Osteoblast (primary cell): ENCODE results near the gene IL1RAPL1. TPM values are rescaled to one million over a fixed set of nuclear protein-coding genes. Genes with fewer than 3 reads are reported as not detected.

Experiments
- DNase-seq: peaks from one replicate; pipeline ENCODE4 v3.0.0; 2011; ENCODE audit warnings: low spot score, mixed read lengths; ENCODE audit not compliant: insufficient read length; ENCODE audit errors: missing footprints
- H2AFZ ChIP-seq: 2 replicates; pipeline ENCODE4 v1.6.0; 2011; ENCODE audit warnings: mild to moderate bottlenecking, low read length
- H3K27ac ChIP-seq: 2 replicates; pipeline ENCODE4 v1.5.1; 2011; ENCODE audit warnings: mild to moderate bottlenecking, low read depth, low read length, moderate library complexity
- H3K27me3 ChIP-seq: 2 replicates; pipeline ENCODE4 v1.6.0; 2012; ENCODE audit warnings: mild to moderate bottlenecking, control low read depth, inconsistent platforms, low read length, moderate library complexity; ENCODE audit not compliant: insufficient read depth
- H3K36me3 ChIP-seq: 2 replicates; pipeline ENCODE4 v1.5.1; 2011; ENCODE audit warnings: mild to moderate bottlenecking, low read length, control low read depth, moderate library complexity; ENCODE audit not compliant: insufficient read depth
- H3K4me1 ChIP-seq: 2 replicates; pipeline ENCODE4 v1.5.1; 2011; ENCODE audit warnings: mild to moderate bottlenecking, low read length, control low read depth, moderate library complexity; ENCODE audit not compliant: insufficient read depth
- H3K4me2 ChIP-seq: 2 replicates; pipeline ENCODE4 v1.6.0; 2011; ENCODE audit warnings: mild to moderate bottlenecking, low read length; ENCODE audit not compliant: insufficient read depth
- H3K4me3 ChIP-seq: fragments of 200-600 bp; sonication (generic); 3 replicates; pipeline ENCODE4 v1.5.1; 2012; ENCODE audit warnings: mild to moderate bottlenecking, low read length, inconsistent platforms; ENCODE audit not compliant: insufficient read depth
- H3K79me2 ChIP-seq: 2 replicates; pipeline ENCODE4 v1.6.0; 2012; ENCODE audit warnings: mild to moderate bottlenecking, low read length, control low read depth, inconsistent platforms; ENCODE audit not compliant: insufficient read depth
- H3K9me3 ChIP-seq: 2 replicates; pipeline ENCODE4 v1.5.1; 2011; ENCODE audit warnings: low read depth, low read length, control low read depth
- H4K20me1 ChIP-seq: 2 replicates; pipeline ENCODE4 v1.6.0; 2012; ENCODE audit warnings: mild to moderate bottlenecking, low read length, control low read depth; ENCODE audit not compliant: insufficient read depth
- total RNA-seq: library from RNA; depleted of rRNA; stranded (reverse); fragments of >200 nt; gene quantifications from 2 replicates; pipeline ENCODE4 v1.2.3, GENCODE V29; 2012
- TF ChIP-seq, protein P1 (sequence below): IDR thresholded peaks from 2 replicates; pipeline ENCODE4 v1.5.1; 2011; ENCODE audit warnings: mild to moderate bottlenecking, low read depth, low read length, moderate library complexity; ENCODE audit errors: extremely low read depth

IL1RAPL1 gene
- total RNA-seq, 1 donor = under 0.01 TPM

- no peaks in the 10 kb centered on the region for H3K79me2 ChIP-seq
- H3K27me3 ChIP-seq = no peaks in the 10 kb centered on the region
- no peaks in the 10 kb centered on the region for H3K4me1 ChIP-seq
- no peak for DNase-seq
- peaks cover 4% of the 10 kb centered on the region for H3K9me3 ChIP-seq
- no peak overlapping the region for H3K27ac ChIP-seq
- H2AFZ ChIP-seq = no peak overlapping the region
- no peaks in the 10 kb centered on the region for H3K36me3 ChIP-seq
- H4K20me1 ChIP-seq = no peaks in the 10 kb centered on the region
- TF ChIP-seq, protein P1, sequence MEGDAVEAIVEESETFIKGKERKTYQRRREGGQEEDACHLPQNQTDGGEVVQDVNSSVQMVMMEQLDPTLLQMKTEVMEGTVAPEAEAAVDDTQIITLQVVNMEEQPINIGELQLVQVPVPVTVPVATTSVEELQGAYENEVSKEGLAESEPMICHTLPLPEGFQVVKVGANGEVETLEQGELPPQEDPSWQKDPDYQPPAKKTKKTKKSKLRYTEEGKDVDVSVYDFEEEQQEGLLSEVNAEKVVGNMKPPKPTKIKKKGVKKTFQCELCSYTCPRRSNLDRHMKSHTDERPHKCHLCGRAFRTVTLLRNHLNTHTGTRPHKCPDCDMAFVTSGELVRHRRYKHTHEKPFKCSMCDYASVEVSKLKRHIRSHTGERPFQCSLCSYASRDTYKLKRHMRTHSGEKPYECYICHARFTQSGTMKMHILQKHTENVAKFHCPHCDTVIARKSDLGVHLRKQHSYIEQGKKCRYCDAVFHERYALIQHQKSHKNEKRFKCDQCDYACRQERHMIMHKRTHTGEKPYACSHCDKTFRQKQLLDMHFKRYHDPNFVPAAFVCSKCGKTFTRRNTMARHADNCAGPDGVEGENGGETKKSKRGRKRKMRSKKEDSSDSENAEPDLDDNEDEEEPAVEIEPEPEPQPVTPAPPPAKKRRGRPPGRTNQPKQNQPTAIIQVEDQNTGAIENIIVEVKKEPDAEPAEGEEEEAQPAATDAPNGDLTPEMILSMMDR = no peak
- no peak overlapping the region for H3K4me2 ChIP-seq
- no peak overlapping the region for H3K4me3 ChIP-seq
Observed at GRCh38 chrX:29143756-29144155, 556.5 kb downstream of the IL1RAPL1 start.

GRCh38 chrX:29145316-29145715 is 558.1 kb downstream of the IL1RAPL1 start:
- H3K79me2 ChIP-seq = no peaks in the 10 kb centered on the region
- H3K36me3 ChIP-seq = no peaks in the 10 kb centered on the region
- TF ChIP-seq, protein P1 = no peak
- H2AFZ ChIP-seq = no peak overlapping the region
- H3K27ac ChIP-seq = no peak overlapping the region
- no peaks in the 10 kb centered on the region for H4K20me1 ChIP-seq
- peaks cover 2% of the 10 kb centered on the region for H3K9me3 ChIP-seq
- H3K27me3 ChIP-seq = no peaks in the 10 kb centered on the region
- no peak for DNase-seq
- H3K4me2 ChIP-seq = no peak overlapping the region
- H3K4me3 ChIP-seq = no peak overlapping the region
- H3K4me1 ChIP-seq = no peaks in the 10 kb centered on the region

DNA sequence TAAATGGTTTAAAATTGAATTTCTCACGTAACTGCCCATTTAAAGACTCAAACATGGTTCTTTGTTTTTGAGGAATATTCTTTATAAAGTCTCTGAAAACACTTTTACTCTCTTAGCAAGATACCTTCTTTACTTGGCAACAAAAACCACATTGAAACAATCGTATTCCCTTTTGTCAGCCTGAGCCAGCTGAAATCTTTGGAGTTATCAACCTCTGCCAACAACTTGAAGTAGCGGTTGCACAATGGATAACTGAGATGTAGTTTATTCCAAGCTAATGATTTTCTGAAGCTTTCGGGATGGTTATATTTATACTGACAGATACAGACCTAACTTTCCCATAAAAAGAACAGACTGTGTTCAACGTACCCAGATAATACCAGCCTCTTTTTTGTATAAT is 561.3 kb downstream of the IL1RAPL1 start:
- Histone ChIP-seq H3K27ac (no peak overlapping the region), H3K4me1 (no peaks in the 10 kb centered on the region), H4K20me1 (no peaks in the 10 kb centered on the region), H2AFZ (no peak overlapping the region), H3K9me3 (no peaks in the 10 kb centered on the region), H3K36me3 (no peaks in the 10 kb centered on the region), H3K27me3 (no peaks in the 10 kb centered on the region), H3K79me2 (no peaks in the 10 kb centered on the region), H3K4me2 (no peak overlapping the region), H3K4me3 (no peak overlapping the region)
- TF ChIP-seq, protein P1 = no peak
- no peak for DNase-seq

- no peak overlapping the region for H3K4me3 ChIP-seq
- H2AFZ ChIP-seq = no peak overlapping the region
- no peaks in the 10 kb centered on the region for H3K36me3 ChIP-seq
- no peaks in the 10 kb centered on the region for H4K20me1 ChIP-seq
- DNase-seq = no peak
- no peaks in the 10 kb centered on the region for H3K9me3 ChIP-seq
- H3K4me1 ChIP-seq = no peaks in the 10 kb centered on the region
- TF ChIP-seq, protein P1 = no peak
- no peaks in the 10 kb centered on the region for H3K27me3 ChIP-seq
- no peaks in the 10 kb centered on the region for H3K79me2 ChIP-seq
- no peak overlapping the region for H3K4me2 ChIP-seq
- H3K27ac ChIP-seq = no peak overlapping the region
Observed at GRCh38 chrX:29155286-29155685, 568.0 kb downstream of the IL1RAPL1 start.
